Measurements from ENCODE around the gene GALNT3. TPM values are rescaled to one million over a fixed set of nuclear protein-coding genes. Genes with fewer than 3 reads are reported as not detected.
A peak's percentile ranks its signal among the peaks of the same experiment; 100 is the strongest.

Gene GALNT3
- total RNA-seq, 1 donor from 2014 or later = under 0.01 TPM

- DNase-seq (ENCODE audit: low read depth in 2 of 2) = no peak
Measured at GRCh38 chr2:165796819-165797530, 2.9 kb upstream of the GALNT3 start.

DNA sequence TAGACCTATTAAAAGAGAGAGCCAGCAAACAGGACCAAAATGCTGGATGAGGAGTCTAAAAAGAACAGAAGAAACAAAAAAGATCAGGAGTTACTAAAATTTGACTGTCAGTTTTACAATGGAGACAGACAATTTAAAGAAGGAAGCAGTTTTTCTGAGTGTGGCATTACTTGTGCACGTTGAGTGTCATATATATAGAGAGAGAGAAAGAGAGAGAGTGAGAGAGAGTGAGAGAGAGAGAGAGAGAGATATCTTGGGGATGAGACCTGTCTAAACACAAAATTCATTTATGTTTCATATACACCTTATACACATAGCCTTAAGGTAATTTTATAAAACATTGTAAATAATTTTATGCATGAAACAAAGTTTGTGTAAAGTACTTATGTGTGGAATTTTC is 2.1 kb upstream of the GALNT3 start:
- no peak for DNase-seq (ENCODE audit: low read depth in 2 of 2)

DNA sequence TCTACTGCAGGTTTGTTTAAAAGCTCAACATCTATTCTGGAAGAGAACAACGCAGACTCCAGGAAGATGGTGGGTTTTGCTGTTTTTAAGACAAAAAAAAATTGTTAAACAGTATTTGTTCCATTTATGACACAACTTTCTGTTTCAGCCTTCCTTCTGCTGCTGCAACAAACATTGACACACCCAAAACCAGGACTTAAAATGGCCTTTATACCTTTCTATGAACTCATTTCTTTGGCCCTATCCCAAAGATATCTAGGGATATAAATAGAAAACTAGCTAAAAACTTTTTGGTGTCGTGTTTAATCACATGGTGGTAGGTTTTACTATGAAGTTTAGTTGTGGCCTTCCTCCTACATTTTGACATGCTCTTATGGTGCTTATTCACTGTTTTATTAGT is 964 bp upstream of the GALNT3 start:
- DNase-seq (ENCODE audit: low read depth in 2 of 2) = no peak

- DNase-seq (ENCODE audit: low read depth in 2 of 2) = no peak
Measured at GRCh38 chr2:165794536-165794928, 485 bp upstream of the GALNT3 start.

DNA sequence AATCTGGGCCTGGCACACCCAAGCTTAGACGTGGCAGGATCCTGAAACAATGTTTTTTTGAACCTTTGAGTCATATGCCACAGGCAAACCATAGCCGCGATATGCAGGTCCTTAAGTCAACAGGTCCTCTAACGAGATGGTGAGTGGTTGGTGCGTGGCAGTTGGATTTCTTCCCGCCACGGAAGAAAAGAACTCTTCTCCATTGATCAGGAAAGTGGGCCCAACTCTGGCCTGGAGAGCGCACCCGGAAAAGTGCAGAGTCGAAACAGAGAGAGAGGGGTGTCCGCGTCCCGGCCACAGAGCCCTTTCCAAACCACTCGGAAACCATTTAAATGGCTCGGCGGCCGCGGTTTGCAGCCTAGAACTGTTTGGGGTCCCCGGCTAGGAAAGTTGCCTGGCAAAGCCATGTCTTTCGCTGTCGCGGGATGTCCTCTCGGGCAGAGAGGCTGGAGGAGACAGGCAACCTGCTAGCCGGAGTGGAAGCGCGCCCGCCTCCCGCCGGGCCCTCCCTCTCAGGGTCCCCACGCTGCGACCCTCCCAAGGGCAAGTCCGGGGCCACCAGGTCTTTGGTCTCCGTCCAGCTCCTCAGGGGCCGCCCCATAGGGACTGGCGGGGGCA is 777 bp downstream of the GALNT3 start:
- DNase-seq (ENCODE audit: low read depth in 2 of 2) = no peak

DNA sequence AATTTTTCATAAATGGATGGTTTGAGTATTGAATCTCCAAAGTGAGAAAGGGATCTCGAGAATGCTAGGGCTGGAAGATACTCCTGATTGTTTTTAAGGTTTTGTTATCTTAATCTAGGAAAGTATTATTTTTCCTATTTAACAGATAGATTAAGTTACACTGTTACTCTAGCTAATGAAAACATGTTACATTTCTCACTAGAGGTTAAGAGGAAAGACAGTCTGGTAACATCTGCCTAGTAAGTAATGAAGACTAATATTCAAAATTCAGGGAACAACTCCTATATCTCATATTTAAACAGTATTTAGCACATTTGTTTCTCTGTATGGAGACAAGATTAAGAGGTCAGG is 2.0 kb downstream of the GALNT3 start:
- no peak for DNase-seq (ENCODE audit: low read depth in 2 of 2)

GRCh38 chr2:165791421-165792103 is 2.5 kb downstream of the GALNT3 start:
- DNase-seq (ENCODE audit: low read depth in 2 of 2) = no peak

DNA sequence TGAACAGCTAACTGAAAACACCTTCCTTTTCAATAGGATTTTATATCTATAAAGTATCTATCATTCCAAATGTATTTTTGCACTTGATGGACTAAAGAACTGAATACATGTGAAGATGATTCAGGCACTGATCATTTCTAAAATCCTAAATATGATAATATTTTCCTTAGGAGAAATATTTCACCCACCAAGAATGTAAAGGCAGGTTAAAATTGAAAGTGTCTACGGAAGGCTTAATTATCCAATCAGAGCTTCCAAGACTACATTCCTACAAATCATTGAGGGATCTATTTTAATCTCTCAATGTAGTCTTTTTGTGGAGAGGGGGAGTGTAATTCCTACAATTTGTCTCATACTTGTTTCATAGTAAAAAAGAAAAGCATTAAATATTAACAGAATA is 3.6 kb downstream of the GALNT3 start:
- DNase-seq (ENCODE audit: low read depth in 2 of 2) = no peak

DNA sequence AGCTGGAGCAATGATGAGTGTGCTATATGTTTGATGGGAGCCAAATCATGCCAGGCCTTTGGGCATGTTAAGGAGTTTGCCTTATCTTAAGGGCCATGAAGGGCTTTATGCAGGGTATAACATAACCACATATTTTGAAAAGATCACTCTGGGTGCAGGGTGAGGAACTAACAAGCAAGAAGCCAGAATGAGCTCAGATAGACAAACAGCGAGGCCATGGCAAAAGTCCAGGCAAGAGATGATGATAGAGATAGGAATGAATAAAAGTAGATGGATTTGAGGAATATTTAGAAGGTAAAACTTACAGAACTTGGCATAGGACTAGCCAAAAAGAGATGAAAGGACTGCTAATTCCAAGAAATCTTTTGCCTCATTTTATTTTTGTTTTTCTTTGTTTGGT is 6.7 kb downstream of the GALNT3 start:
- DNase-seq (ENCODE audit: low read depth in 2 of 2) = no peak

- DNase-seq (ENCODE audit: low read depth in 2 of 2) = no peak
Measured at GRCh38 chr2:165779706-165780105, 14.3 kb downstream of the GALNT3 start.

DNA sequence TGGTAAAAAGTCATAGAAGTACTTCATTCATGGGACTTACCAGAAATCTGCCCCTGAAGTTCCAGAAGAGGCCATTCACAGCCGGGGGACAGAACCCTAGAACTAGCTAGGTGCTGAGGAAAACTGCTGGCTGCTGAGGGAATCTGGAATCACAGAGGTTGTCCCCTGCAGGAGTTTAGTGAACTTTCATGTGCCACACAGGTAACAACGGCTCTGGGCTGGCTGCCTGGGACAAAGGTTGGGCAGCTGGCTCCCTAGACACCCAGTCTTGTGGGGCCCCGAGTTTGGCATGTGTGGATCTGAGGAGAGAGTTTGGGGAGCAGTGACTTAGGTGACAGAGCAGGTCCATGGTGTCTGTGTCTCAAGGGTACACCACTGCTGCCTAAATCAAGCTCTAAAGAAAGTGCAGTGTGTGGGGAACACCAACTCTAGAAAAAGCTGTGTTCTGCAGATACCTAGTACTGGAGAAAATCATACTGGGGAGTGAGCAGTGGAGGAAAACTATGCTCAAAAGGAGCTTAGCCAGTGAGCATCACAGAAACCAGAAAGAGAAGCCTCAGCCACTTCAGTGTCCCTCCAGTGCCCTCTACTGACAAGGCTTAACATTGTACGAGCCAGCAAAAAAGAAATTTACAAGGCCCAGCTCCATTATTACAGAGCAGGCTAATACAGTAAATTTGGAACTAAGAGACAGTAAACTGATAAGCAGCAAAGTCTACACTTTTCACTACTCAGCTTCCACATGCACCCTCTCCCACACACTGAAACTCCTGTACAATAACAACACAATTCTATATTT is 15.2 kb downstream of the GALNT3 start:
- DNase-seq (ENCODE audit: low read depth in 2 of 2) = peak in 1 of 2 donors; percentile 12

DNA sequence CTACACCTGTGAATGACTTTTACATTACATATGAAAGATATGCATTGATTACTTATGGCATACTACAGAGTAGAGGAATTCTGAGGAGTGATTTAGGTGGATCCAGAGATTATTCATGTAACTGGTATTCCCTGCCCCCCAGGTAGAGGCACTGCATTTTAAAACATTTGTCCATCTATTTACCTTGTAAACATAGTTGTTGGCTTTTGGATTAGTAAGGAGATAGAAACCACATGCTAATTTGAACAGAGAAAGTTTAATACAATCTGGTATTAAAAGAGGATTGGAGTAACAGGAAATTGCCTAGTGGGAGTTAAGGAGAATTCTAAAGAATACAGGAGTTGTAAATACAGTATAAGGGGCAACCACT is 15.9 kb downstream of the GALNT3 start:
- no peak for DNase-seq (ENCODE audit: low read depth in 2 of 2)

GRCh38 chr2:165777522-165778186 is 16.4 kb downstream of the GALNT3 start:
- DNase-seq (ENCODE audit: low read depth in 2 of 2) = no peak

DNA sequence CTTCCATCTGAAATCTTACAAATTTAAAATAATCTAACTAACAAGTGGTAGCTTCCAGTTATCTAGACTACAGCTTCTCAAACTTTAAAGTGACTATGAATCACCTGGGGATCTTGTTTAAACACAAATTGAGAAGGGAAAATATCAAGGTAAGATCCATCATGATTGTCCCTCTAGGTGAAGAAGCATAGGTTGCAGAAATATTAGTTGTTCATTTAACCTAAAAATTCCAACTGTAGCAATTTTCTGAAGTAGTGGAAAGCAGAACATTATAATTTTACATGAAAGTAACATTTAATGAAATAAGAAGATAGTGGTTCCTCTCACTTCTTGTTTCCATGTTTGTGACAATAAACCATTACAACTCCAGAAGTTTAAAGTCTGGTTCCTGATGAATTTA is 17.3 kb downstream of the GALNT3 start:
- DNase-seq (ENCODE audit: low read depth in 2 of 2) = no peak

DNA sequence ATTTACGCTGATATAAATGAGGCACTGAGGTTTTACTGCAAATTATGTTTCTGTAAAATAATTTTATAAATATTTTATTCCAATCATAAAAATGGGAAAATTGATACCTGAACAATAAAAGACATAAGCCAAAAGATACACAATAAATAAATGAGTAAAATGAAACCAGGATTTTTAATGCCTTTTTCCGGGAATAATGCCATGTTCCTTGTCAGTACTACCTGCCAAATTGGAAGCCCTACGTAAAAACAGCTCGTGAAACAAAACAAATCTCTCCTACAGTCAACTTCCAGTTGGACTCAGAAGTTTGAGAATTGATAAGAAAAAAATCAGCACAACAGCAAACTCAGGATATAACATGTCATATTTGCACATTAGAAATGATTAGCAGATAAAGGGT is 18.0 kb downstream of the GALNT3 start:
- DNase-seq (ENCODE audit: low read depth in 2 of 2) = peak in 1 of 2 donors; percentile 6

DNA sequence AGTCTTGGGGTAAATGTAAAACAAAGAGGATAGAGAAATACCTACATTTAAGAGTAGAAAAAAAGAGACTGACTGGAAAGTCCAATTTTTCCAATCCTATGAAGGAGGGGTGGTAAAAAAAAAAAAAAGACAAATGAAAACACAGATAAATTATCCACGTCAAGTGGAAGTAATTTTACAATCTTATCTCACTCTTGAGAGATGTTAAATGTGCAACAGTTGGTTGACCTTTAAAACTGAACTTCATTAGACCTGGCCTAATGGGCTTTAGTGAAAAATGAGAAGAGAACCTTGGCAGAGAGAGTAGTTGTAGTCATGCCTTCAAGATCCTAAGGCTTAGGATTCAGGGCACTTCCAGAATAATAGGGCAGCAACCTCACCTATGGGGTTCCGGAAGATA is 20.4 kb downstream of the GALNT3 start:
- DNase-seq (ENCODE audit: low read depth in 2 of 2) = no peak

GRCh38 chr2:165772183-165772582 is 21.9 kb downstream of the GALNT3 start:
- DNase-seq (ENCODE audit: low read depth in 2 of 2) = no peak

DNA sequence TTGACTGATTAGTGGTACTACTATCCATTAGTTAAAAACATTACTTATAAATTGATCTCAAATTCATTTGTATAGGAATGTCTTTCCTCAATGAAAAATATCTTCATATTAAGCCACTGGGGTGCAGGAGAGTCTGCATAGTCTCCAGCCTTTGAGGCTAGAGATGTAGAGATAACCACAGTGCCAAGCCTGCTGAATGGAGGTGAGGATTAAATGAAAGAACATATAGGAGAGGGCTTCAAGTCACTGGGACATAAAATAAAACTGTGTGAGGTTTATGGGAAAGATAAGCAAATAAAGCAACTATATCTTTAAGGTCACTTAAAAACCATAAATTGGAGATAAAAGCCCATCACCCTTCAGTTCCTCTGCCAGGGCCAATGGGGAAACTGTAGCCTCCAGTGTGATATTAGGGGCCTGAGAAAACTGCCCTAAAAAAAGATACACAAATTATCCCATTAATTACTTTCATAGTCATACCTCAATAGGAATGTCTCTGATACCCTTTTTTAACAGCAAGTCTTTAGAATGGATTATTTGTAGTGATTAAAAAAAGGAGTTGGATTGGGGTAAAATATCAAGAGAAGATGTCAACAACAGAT is 27.6 kb downstream of the GALNT3 start:
- DNase-seq (ENCODE audit: low read depth in 2 of 2) = no peak

GRCh38 chr2:165762723-165763122 is 31.3 kb downstream of the GALNT3 start:
- no peak for DNase-seq (ENCODE audit: low read depth in 2 of 2)

GRCh38 chr2:165757906-165758675 is 36.0 kb downstream of the GALNT3 start:
- DNase-seq (ENCODE audit: low read depth in 2 of 2) = no peak

DNA sequence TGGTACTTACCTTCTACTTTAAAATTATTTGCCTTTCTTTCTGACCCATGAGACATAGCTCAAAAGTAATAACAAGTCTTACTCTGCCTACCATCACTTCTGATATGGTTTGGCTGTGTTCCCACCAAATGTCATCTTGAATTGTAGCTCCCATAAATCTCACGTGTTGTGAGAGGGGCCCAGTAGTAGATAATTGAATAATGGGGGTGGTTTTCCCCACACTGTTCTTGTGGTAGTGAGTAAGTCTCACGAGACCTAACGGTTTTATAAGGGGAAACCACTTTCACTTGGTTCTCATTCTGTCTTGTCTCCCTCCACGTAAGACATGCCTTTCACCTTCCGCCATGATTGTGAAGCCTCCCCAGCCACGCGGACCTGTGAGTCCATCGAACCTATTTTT is 47.5 kb downstream of the GALNT3 start:
- no peak for DNase-seq (ENCODE audit: low read depth in 2 of 2)
